GM18868 (cell line): ENCODE results near the gene SMAP1.

Experiments used
- ATAC-seq: cut with Tn5 transposase; IDR thresholded peaks from one replicate; pipeline ENCODE4 v1.9.1; 2021; ENCODE audit warnings: mild to moderate bottlenecking, moderate library complexity; ENCODE audit not compliant: unreplicated experiment

SMAP1 gene

DNA sequence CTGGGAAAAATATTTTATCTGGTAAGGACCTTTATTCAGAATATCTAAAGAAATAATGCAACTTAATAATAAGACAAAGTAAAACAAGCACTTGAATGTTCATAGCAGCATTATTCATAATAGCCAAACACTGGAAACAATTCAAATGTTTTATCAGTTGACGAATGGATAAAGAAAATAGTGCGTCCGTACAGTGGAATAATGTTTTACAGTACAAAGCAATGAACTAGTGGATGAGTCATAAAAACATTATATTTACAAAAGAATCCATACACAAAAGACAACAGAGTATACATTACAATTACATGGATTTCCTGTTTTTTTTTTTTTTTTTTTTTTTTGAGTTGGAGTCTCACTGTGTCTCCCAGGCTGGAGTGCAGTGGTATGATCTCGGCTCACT lies 12.7 kb downstream of the SMAP1 start:
- no peak for ATAC-seq

- ATAC-seq = no peak
Measured at GRCh38 chr6:70684794-70685493, 17.3 kb downstream of the SMAP1 start.

- no peak for ATAC-seq
Measured at GRCh38 chr6:70685494-70686180, 18.0 kb downstream of the SMAP1 start.

GRCh38 chr6:70686548-70687133 lies 19.0 kb downstream of the SMAP1 start:
- peak; percentile 70 for ATAC-seq

- no peak for ATAC-seq
Measured at GRCh38 chr6:70693887-70694286, 26.2 kb downstream of the SMAP1 start.

- ATAC-seq = no peak
Measured at GRCh38 chr6:70694371-70694770, 26.7 kb downstream of the SMAP1 start.

- ATAC-seq = no peak
Measured at GRCh38 chr6:70700922-70701876, 33.5 kb downstream of the SMAP1 start.

DNA sequence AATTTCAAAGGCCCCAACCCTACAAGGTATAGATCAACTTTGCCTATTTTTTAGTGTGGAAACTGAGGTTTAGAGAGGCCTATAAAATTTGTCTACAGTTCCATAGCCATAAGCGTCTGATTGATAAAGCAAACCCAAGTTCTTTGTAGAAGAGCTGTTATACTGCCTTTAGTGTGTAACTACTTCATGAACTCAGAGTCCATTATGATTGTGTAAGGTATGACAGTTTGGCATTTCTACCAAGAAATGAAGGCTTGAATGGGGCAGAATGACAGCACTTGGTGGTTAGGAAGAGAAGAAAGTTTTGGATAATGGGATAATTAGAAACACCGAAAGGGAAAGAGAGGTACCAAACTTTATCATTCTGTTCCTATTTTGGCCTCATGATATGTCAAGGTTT lies 38.1 kb downstream of the SMAP1 start:
- no peak for ATAC-seq

- ATAC-seq = no peak
Measured at GRCh38 chr6:70706491-70707123, 38.9 kb downstream of the SMAP1 start.

- ATAC-seq = no peak
Measured at GRCh38 chr6:70707893-70708292, 40.2 kb downstream of the SMAP1 start.

- ATAC-seq = no peak
Measured at GRCh38 chr6:70708448-70708847, 40.8 kb downstream of the SMAP1 start.

DNA sequence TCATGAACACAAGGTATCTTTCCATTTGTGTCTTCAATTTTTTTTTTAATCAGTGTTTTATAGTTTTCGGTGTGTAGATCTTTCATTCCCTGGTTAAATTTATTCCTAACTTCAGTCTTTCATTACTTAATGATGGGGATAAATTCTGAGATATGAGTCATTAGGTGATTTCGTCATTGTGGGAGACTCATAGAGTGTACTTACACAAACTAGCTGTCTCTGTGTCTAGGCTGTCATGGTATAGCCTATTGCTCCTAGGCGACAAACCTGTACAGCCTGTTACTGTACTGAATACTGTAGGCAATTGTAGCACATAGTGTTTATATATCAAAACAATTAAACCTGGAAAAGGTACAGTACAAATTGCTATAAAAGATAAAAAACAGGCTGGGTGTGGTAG lies 42.1 kb downstream of the SMAP1 start:
- ATAC-seq = no peak

DNA sequence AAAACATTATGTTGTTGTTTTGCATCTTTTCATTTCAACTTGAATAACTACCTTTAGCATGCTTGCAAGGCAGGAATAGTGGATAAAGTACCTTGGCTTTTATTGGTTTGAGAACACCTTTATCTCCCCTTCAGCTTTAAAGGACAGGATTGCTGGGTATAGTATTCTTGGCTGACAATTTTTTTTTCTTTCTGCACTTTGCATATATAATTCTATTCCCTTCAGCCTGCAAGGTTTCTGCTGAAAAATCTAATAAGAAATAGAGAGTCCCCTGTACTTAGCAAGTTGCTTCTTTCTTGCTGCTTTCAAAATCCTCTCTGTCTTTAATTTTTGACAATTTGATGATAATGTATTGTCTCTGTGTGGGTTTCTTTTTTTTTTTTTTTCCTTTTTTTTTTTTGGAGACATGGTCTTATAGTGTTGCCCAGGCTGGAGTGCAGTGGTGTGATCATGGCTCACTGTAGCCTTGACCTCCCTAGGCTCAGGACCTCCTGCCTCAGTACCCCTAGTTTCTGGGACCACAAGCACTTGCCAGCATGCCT lies 47.1 kb downstream of the SMAP1 start:
- ATAC-seq = no peak

DNA sequence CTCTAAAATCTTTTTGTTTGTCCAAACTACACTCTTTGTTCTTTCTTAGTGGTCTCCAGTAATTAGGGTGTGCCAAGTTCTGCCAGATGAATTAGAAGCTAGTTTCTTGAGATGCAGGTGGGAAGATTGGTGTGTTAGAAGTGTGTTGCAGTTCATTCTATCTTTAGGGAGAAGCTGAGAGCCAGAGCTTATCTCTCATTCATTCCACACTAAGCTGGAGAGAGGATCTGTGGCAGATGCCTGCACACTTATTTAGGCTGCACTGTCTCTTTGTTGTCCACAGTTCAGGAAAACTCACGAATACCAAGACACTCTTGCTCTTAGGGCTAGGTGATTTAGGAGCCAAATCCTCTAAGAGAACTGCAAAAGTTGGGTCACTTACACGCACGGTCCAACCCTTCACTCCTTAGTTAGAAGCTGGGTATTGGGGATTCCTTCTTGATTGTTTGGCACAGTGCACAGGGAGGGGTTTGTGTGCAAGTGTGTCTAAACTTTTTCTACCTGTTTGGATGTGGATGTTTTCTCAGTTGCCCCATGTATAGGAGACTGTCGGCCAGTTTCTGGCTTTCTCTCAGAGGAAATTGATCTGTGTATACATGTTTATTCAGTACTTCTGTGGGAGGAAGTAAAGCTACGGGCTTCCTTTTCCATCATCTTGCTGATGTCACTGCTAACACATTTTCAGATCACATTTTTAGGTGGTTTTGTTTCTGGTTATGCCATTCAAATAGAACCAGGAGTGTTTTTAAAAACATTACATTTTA lies 49.5 kb downstream of the SMAP1 start:
- no peak for ATAC-seq

DNA sequence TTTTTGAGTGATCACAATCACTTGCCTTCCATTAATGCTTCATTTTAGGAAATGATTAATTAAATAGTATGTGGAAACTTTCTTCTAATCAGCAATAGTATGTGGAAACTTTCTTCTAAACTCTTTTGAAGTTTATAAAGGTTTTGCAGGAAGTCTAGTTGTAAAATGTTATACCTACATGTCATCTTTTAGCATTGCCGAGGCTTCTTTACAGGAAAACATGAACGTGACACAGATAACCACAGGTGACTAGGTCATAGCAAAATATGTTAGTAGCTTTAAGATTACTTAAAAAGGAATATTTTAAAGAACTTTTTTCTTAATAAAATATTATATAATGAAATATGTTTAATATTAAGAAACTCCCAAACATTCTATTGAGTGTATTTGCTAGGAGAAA lies 56.8 kb downstream of the SMAP1 start:
- ATAC-seq = no peak

GRCh38 chr6:70725817-70726415 lies 58.2 kb downstream of the SMAP1 start:
- ATAC-seq = no peak

DNA sequence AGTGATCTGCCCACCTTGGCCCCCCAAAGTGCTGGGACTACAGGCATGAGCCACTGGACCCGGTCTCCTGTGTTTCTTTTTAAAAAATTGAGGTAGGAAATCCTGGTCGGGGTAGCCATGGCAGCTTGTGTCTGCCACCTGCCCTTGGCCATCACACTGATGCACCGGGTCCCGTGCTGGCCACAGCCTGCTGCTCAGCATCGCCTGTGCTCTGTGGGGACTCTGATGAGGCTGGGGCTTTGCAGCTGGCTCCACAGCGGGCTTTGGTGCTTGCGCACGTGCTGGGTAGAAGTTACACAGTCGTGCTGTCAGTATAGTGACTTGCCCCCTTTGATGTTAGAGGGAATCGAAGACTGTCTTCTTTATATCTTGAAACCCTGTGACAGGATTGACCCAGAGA lies 66.7 kb downstream of the SMAP1 start:
- no peak for ATAC-seq

DNA sequence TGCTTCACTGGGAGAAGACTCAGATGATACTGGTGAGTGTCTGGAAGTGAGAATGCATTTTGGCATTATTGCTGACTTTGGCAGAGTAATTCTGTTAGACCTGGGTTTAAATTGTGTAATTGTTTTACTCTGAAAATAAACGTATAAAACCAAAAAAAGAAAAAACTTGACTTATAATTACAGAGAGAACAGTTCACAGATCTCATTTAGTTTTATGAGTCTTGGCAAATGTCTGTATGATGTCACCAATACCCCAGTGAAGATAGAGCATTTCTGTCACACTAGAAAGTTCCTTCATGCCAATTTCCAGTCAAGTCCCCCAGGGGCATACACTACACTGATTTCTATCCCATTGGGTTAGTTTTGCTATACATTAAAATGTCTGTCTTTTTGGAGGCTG lies 67.3 kb downstream of the SMAP1 start:
- no peak for ATAC-seq

- no peak for ATAC-seq
Measured at GRCh38 chr6:70735513-70735912, 67.8 kb downstream of the SMAP1 start.
